Neural crest cell (in vitro differentiated cells): ENCODE measurements around the gene SEMA6A. TPM values are rescaled to one million over a fixed set of nuclear protein-coding genes. Genes with fewer than 3 reads are reported as not detected.
"Not testable (repeated sequence)": the region's sequence is repeated elsewhere in the genome, so short reads cannot be mapped to it uniquely, and the experiment has no call there.

Source experiments
- DNase-seq: peaks from one replicate; pipeline ENCODE4 v3.0.0; 2021; ENCODE audit warnings: low read depth, mixed read lengths, low spot score
- H3K27ac Mint-ChIP-seq: one replicate; pipeline ENCODE4 v1.8.0; 2021; ENCODE audit warnings: mild to moderate bottlenecking, mixed read lengths; ENCODE audit not compliant: unreplicated experiment
- H3K27me3 Mint-ChIP-seq: 2 replicates; pipeline ENCODE4 v1.8.0; 2021; ENCODE audit warnings: low read depth, mild to moderate bottlenecking, mixed read lengths
- H3K36me3 Mint-ChIP-seq: 2 replicates; pipeline ENCODE4 v1.8.0; 2021; ENCODE audit warnings: low read depth, mild to moderate bottlenecking, mixed read lengths
- H3K4me1 Mint-ChIP-seq: 2 replicates; pipeline ENCODE4 v1.8.0; 2021; ENCODE audit warnings: mixed read lengths
- H3K4me3 Mint-ChIP-seq: one replicate; pipeline ENCODE4 v1.8.0; 2021; ENCODE audit warnings: mild to moderate bottlenecking, mixed read lengths
- H3K9me3 Mint-ChIP-seq: 2 replicates; pipeline ENCODE4 v1.8.0; 2021; ENCODE audit warnings: mixed read lengths
- total RNA-seq: library from RNA; stranded (reverse); gene quantifications from 2 replicates; pipeline ENCODE4 v1.2.1, GENCODE V29; 2021
- TF ChIP-seq, protein P1 (sequence below): fragments of 200-600 bp; sonication (generic); conservative IDR thresholded peaks from 2 replicates; pipeline ENCODE4 v1.5.0; 2021; ENCODE audit warnings: antibody characterized with exemption, mild to moderate bottlenecking

Gene SEMA6A
- total RNA-seq, 1 donor from 2014 or later, result 30.0 TPM

DNA sequence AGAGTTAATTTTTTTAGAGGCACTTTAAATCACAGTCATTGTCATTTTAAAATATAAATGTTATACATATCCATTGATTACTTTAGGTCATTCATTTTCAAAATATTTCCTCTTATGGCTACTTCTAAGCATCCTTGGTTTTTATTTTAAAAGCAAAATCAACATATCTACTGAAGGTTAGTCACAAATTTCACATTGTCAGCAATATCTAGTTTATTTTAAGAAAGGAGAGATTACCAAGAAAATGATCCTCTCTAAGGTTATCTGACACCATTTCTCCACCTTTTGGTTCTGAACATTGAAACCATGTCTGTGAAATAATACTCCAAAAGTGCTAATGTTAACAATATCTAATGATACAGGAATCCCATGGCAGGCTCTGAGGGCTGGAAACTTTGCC, 24.5 kb downstream of the SEMA6A start:
- DNase-seq, result no peak
- Mint-ChIP-seq H3K4me1 (peaks cover 25% of the 10 kb centered on the region), H3K27me3 (no peaks in the 10 kb centered on the region), H3K9me3 (peaks cover 7% of the 10 kb centered on the region), H3K36me3 (peaks cover 10% of the 10 kb centered on the region), H3K4me3 (no peak overlapping the region), H3K27ac (no peak overlapping the region)
- TF ChIP-seq, protein P1, sequence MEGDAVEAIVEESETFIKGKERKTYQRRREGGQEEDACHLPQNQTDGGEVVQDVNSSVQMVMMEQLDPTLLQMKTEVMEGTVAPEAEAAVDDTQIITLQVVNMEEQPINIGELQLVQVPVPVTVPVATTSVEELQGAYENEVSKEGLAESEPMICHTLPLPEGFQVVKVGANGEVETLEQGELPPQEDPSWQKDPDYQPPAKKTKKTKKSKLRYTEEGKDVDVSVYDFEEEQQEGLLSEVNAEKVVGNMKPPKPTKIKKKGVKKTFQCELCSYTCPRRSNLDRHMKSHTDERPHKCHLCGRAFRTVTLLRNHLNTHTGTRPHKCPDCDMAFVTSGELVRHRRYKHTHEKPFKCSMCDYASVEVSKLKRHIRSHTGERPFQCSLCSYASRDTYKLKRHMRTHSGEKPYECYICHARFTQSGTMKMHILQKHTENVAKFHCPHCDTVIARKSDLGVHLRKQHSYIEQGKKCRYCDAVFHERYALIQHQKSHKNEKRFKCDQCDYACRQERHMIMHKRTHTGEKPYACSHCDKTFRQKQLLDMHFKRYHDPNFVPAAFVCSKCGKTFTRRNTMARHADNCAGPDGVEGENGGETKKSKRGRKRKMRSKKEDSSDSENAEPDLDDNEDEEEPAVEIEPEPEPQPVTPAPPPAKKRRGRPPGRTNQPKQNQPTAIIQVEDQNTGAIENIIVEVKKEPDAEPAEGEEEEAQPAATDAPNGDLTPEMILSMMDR, result no peak

GRCh38 chr5:116546743-116547124, 27.9 kb downstream of the SEMA6A start:
- DNase-seq, result no peak
- no peaks in the 10 kb centered on the region for H3K27me3 Mint-ChIP-seq
- H3K9me3 Mint-ChIP-seq, result peaks cover 7% of the 10 kb centered on the region
- H3K4me1 Mint-ChIP-seq, result peaks cover 6% of the 10 kb centered on the region
- no peak overlapping the region for H3K4me3 Mint-ChIP-seq
- no peak overlapping the region for H3K27ac Mint-ChIP-seq
- TF ChIP-seq, protein P1, result no peak
- peaks cover 14% of the 10 kb centered on the region for H3K36me3 Mint-ChIP-seq

DNA sequence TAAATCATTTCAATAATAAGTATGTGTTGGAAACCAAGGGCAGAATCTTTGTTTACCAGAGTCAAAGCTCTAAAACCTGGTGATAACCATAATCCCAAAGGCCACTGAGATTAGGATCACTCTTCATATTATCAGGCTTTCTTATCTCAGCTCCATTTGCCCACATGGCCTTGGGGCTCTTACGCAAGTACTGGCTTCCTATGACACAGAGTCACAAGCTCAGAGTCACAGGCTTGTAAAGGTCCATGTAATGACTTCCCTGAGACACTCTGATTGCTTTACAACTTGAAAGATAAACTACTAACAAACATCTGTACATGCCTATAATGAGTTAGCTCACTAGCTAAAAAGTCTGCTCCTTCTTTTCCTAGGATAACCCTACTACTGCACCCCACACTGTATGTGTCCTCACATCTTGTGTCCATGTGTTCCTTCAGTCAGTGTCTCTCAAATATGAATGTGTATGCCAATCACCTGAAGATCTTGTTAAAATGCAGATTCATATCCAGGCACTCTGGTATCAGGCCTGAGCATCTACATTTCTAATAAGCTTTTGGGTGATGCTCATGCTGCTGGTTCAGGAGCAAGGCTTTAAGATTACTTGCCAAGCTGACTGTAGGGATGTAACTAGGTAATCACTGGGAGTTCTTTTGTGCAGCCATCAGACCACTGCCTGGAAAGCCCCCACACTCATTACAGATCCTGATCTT, 28.4 kb downstream of the SEMA6A start:
- Mint-ChIP-seq H3K9me3 (peaks cover 7% of the 10 kb centered on the region), H3K4me3 (no peak overlapping the region), H3K4me1 (peaks cover 6% of the 10 kb centered on the region), H3K27ac (no peak overlapping the region), H3K27me3 (no peaks in the 10 kb centered on the region), H3K36me3 (peaks cover 14% of the 10 kb centered on the region)
- DNase-seq, result no peak
- TF ChIP-seq, protein P1, result no peak

- H3K36me3 Mint-ChIP-seq, result peaks cover 14% of the 10 kb centered on the region
- H3K27me3 Mint-ChIP-seq, H3K4me1 Mint-ChIP-seq, H3K27ac Mint-ChIP-seq, H3K4me3 Mint-ChIP-seq, DNase-seq, H3K9me3 Mint-ChIP-seq: not testable (repeated sequence)
Observed at GRCh38 chr5:116545465-116545864, 29.2 kb downstream of the SEMA6A start.

- H3K4me3 Mint-ChIP-seq, result no peak overlapping the region
- H3K9me3 Mint-ChIP-seq, result peaks cover 7% of the 10 kb centered on the region
- peaks cover 14% of the 10 kb centered on the region for H3K36me3 Mint-ChIP-seq
- H3K27ac Mint-ChIP-seq, result no peak overlapping the region
- peaks cover 3% of the 10 kb centered on the region for H3K4me1 Mint-ChIP-seq
- H3K27me3 Mint-ChIP-seq, result no peaks in the 10 kb centered on the region
- no peak for DNase-seq
- TF ChIP-seq, protein P1, result no peak
Observed at GRCh38 chr5:116544531-116545241, 29.9 kb downstream of the SEMA6A start.

DNA sequence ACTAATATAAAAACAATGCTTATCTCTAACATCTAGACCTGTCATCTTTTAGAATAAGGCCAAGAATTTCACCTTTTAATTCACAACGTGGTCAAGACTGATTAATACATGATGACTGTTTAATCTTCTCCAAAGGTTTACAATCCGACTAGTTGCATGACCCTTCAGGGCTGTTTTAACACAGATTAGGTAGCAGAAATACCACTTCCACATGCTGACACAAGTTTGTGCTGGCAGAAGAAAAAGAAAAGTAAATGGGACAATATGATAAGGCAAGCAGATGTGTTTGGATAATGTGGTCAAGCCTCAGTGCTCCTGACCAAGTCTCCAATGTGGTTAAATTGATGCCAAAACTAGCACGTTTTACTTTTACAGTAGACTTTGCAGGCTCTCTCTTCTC, 31.1 kb downstream of the SEMA6A start:
- H3K27ac Mint-ChIP-seq, result no peak overlapping the region
- peaks cover 7% of the 10 kb centered on the region for H3K4me1 Mint-ChIP-seq
- no peaks in the 10 kb centered on the region for H3K27me3 Mint-ChIP-seq
- H3K9me3 Mint-ChIP-seq, result peaks cover 7% of the 10 kb centered on the region
- DNase-seq, result no peak
- peaks cover 14% of the 10 kb centered on the region for H3K36me3 Mint-ChIP-seq
- H3K4me3 Mint-ChIP-seq, result no peak overlapping the region
- TF ChIP-seq, protein P1, result no peak
